ENCODE results near the gene GATD1.
A peak's percentile ranks its signal among the peaks of the same experiment; 100 is the strongest.

GATD1 gene

DNA sequence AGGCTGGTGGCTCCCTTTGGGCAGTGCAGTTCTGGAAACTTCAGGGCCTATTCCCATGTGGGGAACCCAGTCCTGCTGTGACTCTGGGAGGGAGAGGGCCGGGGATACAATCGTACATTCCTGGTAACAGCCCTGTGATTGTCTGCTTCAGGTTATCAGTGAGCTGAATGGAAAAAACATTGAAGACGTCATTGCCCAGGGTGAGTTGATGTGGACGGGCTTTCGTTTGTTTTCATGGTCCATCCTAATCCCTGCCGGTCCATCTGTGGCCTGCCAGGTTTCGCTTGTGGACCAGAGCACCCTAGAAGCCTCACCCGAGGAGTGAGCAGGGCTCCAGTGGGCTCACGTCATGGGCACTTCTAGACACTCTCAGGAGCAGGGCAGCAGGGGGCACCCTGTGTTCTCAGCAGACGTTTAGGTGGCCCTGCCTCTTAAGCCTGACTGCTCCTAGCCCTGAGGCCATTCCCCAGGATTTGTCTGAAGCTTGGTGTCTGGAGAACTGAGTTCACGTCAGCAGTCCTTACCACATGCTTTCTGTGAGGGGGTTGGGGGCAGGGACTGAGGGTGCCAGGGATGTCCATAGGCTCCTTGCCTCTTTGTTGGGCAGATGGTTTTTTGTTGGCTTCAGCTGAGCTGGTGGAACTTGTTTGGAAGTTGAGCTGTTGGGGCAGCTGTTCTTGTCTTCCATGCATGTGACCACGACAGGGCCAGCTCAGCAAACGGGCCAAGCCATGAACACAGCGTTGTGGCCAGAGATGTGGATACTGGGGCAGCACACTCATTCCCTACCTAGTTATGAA lies 34.4 kb upstream of the GATD1 start:
- Histone ChIP-seq H3K9me3 (ENCODE audit: control insufficient read depth, insufficient read depth, low read depth, low read length) (no peaks in the 10 kb centered on the region), H3K4me3 (ENCODE audit: low read depth, low read length) (no peak overlapping the region), H3K27ac (ENCODE audit: extremely low read depth, low read depth, low read length) (no peak overlapping the region), H3K4me1 (ENCODE audit: control insufficient read depth, insufficient read depth, low read length) (no peaks in the 10 kb centered on the region), H3K36me3 (ENCODE audit: control insufficient read depth in 2 of 2, insufficient read depth in 1 of 2, low read length in 2 of 2) (peaks cover 4 to 45% of the 10 kb centered on the region in 2 experiments; a peak in 2 of 3 replicates)
- ChIA-PET CTCF (interaction anchor here (0.6 to 1.2 kb wide), 6 partner anchors 13 to 61 kb away, joined by 3 to 6 read pairs (median 3); no protein-coding TSS in a partner anchor), POLR2A (interaction anchor here (1.1 to 11.4 kb wide), 2 partner anchors 23 to 33 kb away, joined by 4 to 202 read pairs; partner anchors contain the start of genes CD151 and CRACR2B)
- TF ChIP-seq SP2 (tag by site-specific recombination; IDR thresholded peaks at IDR 0.05) (no peak), OVOL3 (tag by site-specific recombination; IDR thresholded peaks at IDR 0.05) (no peak)
- TF ChIP-seq, protein P1, sequence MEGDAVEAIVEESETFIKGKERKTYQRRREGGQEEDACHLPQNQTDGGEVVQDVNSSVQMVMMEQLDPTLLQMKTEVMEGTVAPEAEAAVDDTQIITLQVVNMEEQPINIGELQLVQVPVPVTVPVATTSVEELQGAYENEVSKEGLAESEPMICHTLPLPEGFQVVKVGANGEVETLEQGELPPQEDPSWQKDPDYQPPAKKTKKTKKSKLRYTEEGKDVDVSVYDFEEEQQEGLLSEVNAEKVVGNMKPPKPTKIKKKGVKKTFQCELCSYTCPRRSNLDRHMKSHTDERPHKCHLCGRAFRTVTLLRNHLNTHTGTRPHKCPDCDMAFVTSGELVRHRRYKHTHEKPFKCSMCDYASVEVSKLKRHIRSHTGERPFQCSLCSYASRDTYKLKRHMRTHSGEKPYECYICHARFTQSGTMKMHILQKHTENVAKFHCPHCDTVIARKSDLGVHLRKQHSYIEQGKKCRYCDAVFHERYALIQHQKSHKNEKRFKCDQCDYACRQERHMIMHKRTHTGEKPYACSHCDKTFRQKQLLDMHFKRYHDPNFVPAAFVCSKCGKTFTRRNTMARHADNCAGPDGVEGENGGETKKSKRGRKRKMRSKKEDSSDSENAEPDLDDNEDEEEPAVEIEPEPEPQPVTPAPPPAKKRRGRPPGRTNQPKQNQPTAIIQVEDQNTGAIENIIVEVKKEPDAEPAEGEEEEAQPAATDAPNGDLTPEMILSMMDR (tag by site-specific recombination; IDR thresholded peaks at IDR 0.05) = 0 out of 2 replicates have a peak, but pooled peaks have one; percentile 37
- TF ChIP-seq, protein P2, sequence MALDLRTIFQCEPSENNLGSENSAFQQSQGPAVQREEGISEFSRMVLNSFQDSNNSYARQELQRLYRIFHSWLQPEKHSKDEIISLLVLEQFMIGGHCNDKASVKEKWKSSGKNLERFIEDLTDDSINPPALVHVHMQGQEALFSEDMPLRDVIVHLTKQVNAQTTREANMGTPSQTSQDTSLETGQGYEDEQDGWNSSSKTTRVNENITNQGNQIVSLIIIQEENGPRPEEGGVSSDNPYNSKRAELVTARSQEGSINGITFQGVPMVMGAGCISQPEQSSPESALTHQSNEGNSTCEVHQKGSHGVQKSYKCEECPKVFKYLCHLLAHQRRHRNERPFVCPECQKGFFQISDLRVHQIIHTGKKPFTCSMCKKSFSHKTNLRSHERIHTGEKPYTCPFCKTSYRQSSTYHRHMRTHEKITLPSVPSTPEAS (tag by site-specific recombination; IDR thresholded peaks at IDR 0.05) = no peak

DNA sequence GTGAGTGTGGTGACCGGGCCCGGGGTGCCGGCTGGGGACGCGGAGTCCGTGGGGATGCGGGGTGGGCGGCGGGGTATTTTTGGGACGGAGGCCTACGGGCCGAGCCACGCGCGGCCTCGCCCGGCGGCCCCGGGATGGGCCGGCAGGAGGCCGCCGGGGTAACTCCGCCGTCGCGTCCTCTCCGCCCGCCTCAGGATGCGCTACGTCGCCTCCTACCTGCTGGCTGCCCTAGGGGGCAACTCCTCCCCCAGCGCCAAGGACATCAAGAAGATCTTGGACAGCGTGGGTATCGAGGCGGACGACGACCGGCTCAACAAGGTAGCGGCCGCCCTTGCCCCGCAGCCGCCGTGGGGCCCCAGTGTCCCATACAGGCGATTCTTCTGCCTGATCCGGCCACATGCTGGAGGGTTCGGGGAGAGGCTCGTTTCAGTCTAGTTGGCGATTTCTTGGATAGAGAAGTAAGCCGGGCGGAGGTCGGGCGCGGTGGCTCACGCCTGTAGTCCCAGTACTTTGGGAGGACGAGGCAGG lies 32.8 kb upstream of the GATD1 start:
- peaks cover 3 to 41% of the 10 kb centered on the region in 2 experiments; a peak in 2 of 3 replicates for H3K36me3 ChIP-seq (ENCODE audit: control insufficient read depth in 2 of 2, insufficient read depth in 1 of 2, low read length in 2 of 2)
- H3K4me3 ChIP-seq (ENCODE audit: low read depth, low read length) = peak overlapping the region; percentile 91
- H3K4me1 ChIP-seq (ENCODE audit: control insufficient read depth, insufficient read depth, low read length) = no peaks in the 10 kb centered on the region
- H3K27ac ChIP-seq (ENCODE audit: extremely low read depth, low read depth, low read length) = peak overlapping the region; percentile 82
- H3K9me3 ChIP-seq (ENCODE audit: control insufficient read depth, insufficient read depth, low read depth, low read length) = no peaks in the 10 kb centered on the region
- TF ChIP-seq, protein P1 (tag by site-specific recombination; IDR thresholded peaks at IDR 0.05) = 0 out of 2 replicates have a peak, but pooled peaks have one; percentile 19
- TF ChIP-seq ZNF514 (tag by site-specific recombination; IDR thresholded peaks at IDR 0.05) = no peak
- TF ChIP-seq ZNF660 (tag by site-specific recombination; IDR thresholded peaks at IDR 0.05) = 0 out of 2 replicates have a peak, but pooled peaks have one; percentile 42
- ChIA-PET POLR2A (interaction anchor here (0.6 to 11.4 kb wide), 15 partner anchors 9 to 234 kb away, joined by 3 to 202 read pairs (median 4); partner anchors contain the start of genes CD151, CRACR2B, PNPLA2 and TSPAN4), CTCF (interaction anchor here (1.1 kb wide), 1 partner anchor 11 kb away, joined by 6 read pairs; no protein-coding TSS in a partner anchor)

DNA sequence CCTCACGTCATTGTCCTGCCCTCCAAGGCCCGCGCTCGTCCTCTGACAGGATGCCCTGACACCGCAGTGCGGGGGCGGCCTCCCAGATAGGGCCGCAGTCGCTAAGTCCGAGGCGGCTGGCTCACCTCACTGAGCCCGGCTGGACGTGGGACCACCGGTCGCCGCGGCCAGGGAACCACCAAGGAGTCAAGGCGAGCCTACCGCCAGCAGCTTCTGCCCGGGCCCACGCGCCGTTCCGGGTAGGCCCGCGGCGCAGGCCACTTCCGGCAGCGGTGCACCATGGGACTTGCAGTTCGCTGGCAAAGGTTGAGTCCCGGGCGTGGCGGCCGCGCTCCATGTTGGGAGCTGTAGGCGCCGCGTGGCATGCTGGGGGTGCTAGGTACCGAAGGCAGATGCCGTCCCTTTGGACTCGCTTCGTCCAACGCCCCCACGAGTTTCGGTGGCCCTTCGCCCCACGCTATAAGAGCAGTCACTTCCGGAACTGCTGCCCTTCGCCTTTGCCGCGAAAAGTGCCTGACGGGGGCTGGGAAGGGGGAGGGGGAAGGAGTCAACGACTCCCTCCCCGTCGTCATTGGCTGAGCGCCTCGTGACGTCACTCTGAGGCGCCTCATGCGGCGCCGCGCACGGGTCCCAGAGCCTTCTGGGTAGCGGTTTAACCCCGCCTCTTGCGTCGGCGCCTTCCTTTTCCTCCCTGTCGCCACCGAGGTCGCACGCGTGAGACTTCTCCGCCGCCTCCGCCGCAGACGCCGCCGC lies 32.2 kb upstream of the GATD1 start, which contains the start of gene RPLP2:
Gene RPLP2, plus strand, starts transcription at position 681 of the 753 bp plus-strand sequence. CDS start 268 bp downstream, outside the sequence.
- Histone ChIP-seq H3K27ac (ENCODE audit: extremely low read depth, low read depth, low read length) (peak within 1 kb of the TSS; percentile 82), H3K4me1 (ENCODE audit: control insufficient read depth, insufficient read depth, low read length) (no peaks in the 10 kb centered on the region), H3K36me3 (ENCODE audit: control insufficient read depth in 2 of 2, insufficient read depth in 1 of 2, low read length in 2 of 2) (peaks cover 0 to 38% of the 10 kb centered on the region in 2 experiments; a peak in 1 of 3 replicates), H3K9me3 (ENCODE audit: control insufficient read depth, insufficient read depth, low read depth, low read length) (no peaks in the 10 kb centered on the region), H3K4me3 (ENCODE audit: low read depth, low read length) (peak within 1 kb of the TSS; percentile 91)
- CTCF ChIA-PET = no interaction called here
- POLR2A ChIA-PET = interaction anchor here (0.6 to 2.0 kb wide), 17 partner anchors 10 to 234 kb away, joined by 3 to 33 read pairs (median 4); partner anchors contain the start of genes PNPLA2 and TSPAN4
- no peak for TF ChIP-seq RBAK (tag by site-specific recombination; IDR thresholded peaks at IDR 0.05)
- TF ChIP-seq ZNF571 (tag by site-specific recombination; IDR thresholded peaks at IDR 0.05) = no peak
- no peak for TF ChIP-seq HOXD13 (CRISPR knock-in tag; IDR thresholded peaks at IDR 0.05; ENCODE audit: borderline replicate concordance)
- no peak for TF ChIP-seq ZNF560 (tag by site-specific recombination; IDR thresholded peaks at IDR 0.05; ENCODE audit: borderline replicate concordance)
- TF ChIP-seq GLI4 (tag by site-specific recombination; IDR thresholded peaks at IDR 0.05) = no peak
- no peak for TF ChIP-seq ZNF670 (tag by site-specific recombination; IDR thresholded peaks at IDR 0.05; ENCODE audit: low read depth)
- peak; percentile 94; the same call in 1 of the 2 replicates for TF ChIP-seq ZFP69B (tag by site-specific recombination; IDR thresholded peaks at IDR 0.05)
- TF ChIP-seq ZNF549 (tag by site-specific recombination; IDR thresholded peaks at IDR 0.05) = no peak
- no peak for TF ChIP-seq ZNF23 (tag by site-specific recombination; IDR thresholded peaks at IDR 0.05; ENCODE audit: borderline replicate concordance)
- TF ChIP-seq, protein P3, sequence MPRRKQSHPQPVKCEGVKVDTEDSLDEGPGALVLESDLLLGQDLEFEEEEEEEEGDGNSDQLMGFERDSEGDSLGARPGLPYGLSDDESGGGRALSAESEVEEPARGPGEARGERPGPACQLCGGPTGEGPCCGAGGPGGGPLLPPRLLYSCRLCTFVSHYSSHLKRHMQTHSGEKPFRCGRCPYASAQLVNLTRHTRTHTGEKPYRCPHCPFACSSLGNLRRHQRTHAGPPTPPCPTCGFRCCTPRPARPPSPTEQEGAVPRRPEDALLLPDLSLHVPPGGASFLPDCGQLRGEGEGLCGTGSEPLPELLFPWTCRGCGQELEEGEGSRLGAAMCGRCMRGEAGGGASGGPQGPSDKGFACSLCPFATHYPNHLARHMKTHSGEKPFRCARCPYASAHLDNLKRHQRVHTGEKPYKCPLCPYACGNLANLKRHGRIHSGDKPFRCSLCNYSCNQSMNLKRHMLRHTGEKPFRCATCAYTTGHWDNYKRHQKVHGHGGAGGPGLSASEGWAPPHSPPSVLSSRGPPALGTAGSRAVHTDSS (tag by site-specific recombination; IDR thresholded peaks at IDR 0.05) = no peak
- no peak for TF ChIP-seq ZNF248 (tag by site-specific recombination; IDR thresholded peaks at IDR 0.05)
- TF ChIP-seq, protein P4, sequence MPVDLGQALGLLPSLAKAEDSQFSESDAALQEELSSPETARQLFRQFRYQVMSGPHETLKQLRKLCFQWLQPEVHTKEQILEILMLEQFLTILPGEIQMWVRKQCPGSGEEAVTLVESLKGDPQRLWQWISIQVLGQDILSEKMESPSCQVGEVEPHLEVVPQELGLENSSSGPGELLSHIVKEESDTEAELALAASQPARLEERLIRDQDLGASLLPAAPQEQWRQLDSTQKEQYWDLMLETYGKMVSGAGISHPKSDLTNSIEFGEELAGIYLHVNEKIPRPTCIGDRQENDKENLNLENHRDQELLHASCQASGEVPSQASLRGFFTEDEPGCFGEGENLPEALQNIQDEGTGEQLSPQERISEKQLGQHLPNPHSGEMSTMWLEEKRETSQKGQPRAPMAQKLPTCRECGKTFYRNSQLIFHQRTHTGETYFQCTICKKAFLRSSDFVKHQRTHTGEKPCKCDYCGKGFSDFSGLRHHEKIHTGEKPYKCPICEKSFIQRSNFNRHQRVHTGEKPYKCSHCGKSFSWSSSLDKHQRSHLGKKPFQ (tag by site-specific recombination; IDR thresholded peaks at IDR 0.05) = no peak
- no peak for TF ChIP-seq IKZF3 (tag by site-specific recombination; IDR thresholded peaks at IDR 0.05)

Data from HEK293 (cell line).